Testis (tissue), 3 donors: ENCODE data around the gene ARFIP1. TPM values are rescaled to one million over a fixed set of nuclear protein-coding genes. Genes with fewer than 3 reads are reported as not detected.
"Not testable (repeated sequence)": the region's sequence is repeated elsewhere in the genome, so short reads cannot be mapped to it uniquely, and the experiment has no call there.

Source experiments
- DNase-seq: peaks from one replicate; pipeline ENCODE4 v3.0.0-alpha.2; 2019
- H3K27ac ChIP-seq, 2 donors: fragments of 200-600 bp; sonication (generic); one replicate each; pipeline ENCODE4 v1.5.1; 2019
- H3K27me3 ChIP-seq: fragments of 200-600 bp; sonication (generic); one replicate; pipeline ENCODE4 v1.5.1; 2019
- H3K36me3 ChIP-seq: fragments of 200-600 bp; sonication (generic); one replicate; pipeline ENCODE4 v1.5.1; 2017; ENCODE audit warnings: low read depth; ENCODE audit errors: missing control alignments
- H3K4me1 ChIP-seq: fragments of 200-600 bp; sonication (generic); one replicate; pipeline ENCODE4 v1.5.1; 2019
- H3K4me3 ChIP-seq, 2 donors: fragments of 200-600 bp; sonication (generic); one replicate each; pipeline ENCODE4 v1.5.1; 2017 to 2019
- H3K9me3 ChIP-seq: fragments of 200-600 bp; sonication (generic); one replicate; pipeline ENCODE4 v1.5.1; 2017
- CTCF ChIP-seq, 3 experiments: fragments of 450-650 bp in 2 of 3; fragments of 200-600 bp in 1 of 3; sonication (generic) in 1 of 3; IDR thresholded peaks; one replicate each; pipeline ENCODE4 v1.5.1; 2016 to 2019; ENCODE audit warnings: antibody characterized with exemption in 3 of 3, mild to moderate bottlenecking in 2 of 3, moderate library complexity in 1 of 3
- POLR2A ChIP-seq: fragments of 450-650 bp; IDR thresholded peaks from one replicate; pipeline ENCODE4 v1.6.1; 2017; ENCODE audit warnings: antibody characterized with exemption, mild to moderate bottlenecking, moderate library complexity
- WGBS, 2 donors: methylation state at CpG; one replicate each; pipeline ENCODE4 v1.1.5; 2018; 5-methylcytosine and 5-hydroxymethylcytosine counted together
- intact Hi-C: fragments of 100-400 bp; cut with DNase I; formaldehyde crosslinking; loops from one replicate; pipeline ENCODE4 v1.15.1; 2023; ENCODE audit warnings: low total_unique reads
- polyA plus RNA-seq: library from polyadenylated mRNA; stranded (reverse); fragments of 350-450 nt; fragmentation: Illumina TruSeq; extraction: RNeasy Lipid Tissue Mini Kit (QIAGEN cat#74804); gene quantifications from one replicate; pipeline ENCODE4 v1.2.3, GENCODE V29; 2014; ENCODE audit warnings: low read depth, low replicate concordance; ENCODE audit not compliant: insufficient read depth
- total RNA-seq, 2 donors: library from RNA; depleted of rRNA; stranded (reverse); fragments of >200 nt; gene quantifications; one replicate each; pipeline ENCODE4 v1.2.3, GENCODE V29; 2016

Gene ARFIP1
- total and polyA plus RNA-seq, 3 donors from 2014 or later: 22.3 to 37.0 (median 31.7) TPM

GRCh38 chr4:152763796-152764195, 16.0 kb upstream of the ARFIP1 start:
- intact Hi-C loops: no loop called here
- TF ChIP-seq CTCF (IDR thresholded peaks at IDR 0.05): no peak
- TF ChIP-seq POLR2A: no peak
- no peak for DNase-seq
- H3K36me3 ChIP-seq: no peaks in the 10 kb centered on the region
- no peak overlapping the region for H3K4me3 ChIP-seq
- H3K27me3 ChIP-seq: no peaks in the 10 kb centered on the region
- H3K9me3 ChIP-seq: no peaks in the 10 kb centered on the region
- no peaks in the 10 kb centered on the region for H3K4me1 ChIP-seq
- WGBS, 2 donors: 79 to 94% methylated on average over 1 of the region's 1 CpG
- no peak overlapping the region for H3K27ac ChIP-seq

- H3K36me3 ChIP-seq, H3K9me3 ChIP-seq, DNase-seq, intact Hi-C loops, H3K27ac ChIP-seq, H3K27me3 ChIP-seq, H3K4me1 ChIP-seq: not testable (repeated sequence)
- 80 to 84% methylated on average over 26 to 46 of the region's 54 CpGs for WGBS, 2 donors
- peak overlapping the region; percentile 31 to 39 for H3K4me3 ChIP-seq
Observed at GRCh38 chr4:152765069-152765737, 14.6 kb upstream of the ARFIP1 start.

DNA sequence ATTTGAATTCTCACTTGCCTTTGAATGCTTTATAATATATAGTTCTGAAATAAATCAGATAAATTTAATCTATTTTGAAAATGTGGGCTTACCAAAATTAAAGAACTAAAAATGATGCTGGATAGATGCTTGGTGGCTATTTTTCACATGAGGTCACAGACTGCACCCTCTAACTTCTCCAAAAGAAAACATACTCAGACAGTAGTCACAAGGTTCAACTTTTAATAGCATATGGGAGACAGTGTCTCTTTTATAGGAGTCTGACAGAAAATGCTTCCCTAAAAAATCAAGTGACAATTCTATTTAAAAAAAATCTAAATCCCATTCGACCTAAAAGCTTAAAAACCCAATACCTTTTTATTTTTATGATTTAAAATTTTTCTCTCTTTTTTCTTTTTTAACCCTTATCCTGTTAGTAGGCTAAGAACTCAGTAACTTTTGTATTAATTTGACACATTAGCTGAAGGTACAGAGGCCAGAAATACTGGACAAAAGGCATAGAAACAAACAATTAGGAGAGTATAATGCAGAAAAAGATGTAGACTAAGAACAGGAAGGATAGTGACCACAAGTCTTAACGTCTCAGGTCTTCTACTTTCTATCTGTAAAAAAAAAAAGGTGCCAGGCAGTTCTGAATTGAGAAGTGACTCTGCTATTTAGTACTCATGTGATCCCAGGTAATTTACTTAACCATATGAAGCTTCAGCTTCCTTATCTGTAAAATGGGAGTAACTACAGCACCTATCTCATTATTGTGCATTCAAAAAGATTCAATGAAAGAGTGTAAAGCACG, 7.8 kb upstream of the ARFIP1 start:
- 68 to 83% methylated on average over 3 of the region's 3 CpGs for WGBS, 2 donors
- Histone ChIP-seq H3K36me3 (no peaks in the 10 kb centered on the region), H3K9me3 (no peaks in the 10 kb centered on the region), H3K4me3 (no peak overlapping the region), H3K27ac (no peak overlapping the region), H3K4me1 (no peaks in the 10 kb centered on the region), H3K27me3 (no peaks in the 10 kb centered on the region)
- TF ChIP-seq POLR2A: no peak
- TF ChIP-seq CTCF (IDR thresholded peaks at IDR 0.05): no peak
- intact Hi-C loops: no loop called here
- DNase-seq: no peak

DNA sequence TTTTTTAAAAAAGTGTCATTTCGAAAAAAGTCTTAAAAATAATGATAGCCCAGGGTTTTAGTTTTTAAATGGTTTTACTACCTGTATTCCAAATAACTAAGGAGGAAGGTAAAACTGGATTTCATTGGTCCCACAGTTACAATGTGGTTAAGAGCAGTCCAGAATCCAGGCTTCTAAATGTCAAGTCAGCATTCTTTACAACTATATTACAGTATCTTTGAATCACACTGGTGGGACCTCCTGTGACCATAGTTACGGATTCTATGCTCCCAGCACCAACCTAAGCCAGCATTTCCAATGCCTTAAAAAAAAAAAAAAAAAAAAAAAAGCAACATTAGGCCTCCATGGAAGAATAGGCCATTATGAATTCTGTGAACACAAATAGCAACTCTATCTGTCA, 6.4 kb upstream of the ARFIP1 start:
- no peak for DNase-seq
- intact Hi-C loops: no loop called here
- Histone ChIP-seq H3K4me3 (no peak overlapping the region), H3K4me1 (no peaks in the 10 kb centered on the region), H3K9me3 (no peaks in the 10 kb centered on the region), H3K36me3 (no peaks in the 10 kb centered on the region), H3K27me3 (no peaks in the 10 kb centered on the region), H3K27ac (no peak overlapping the region)
- TF ChIP-seq POLR2A: no peak
- no peak for TF ChIP-seq CTCF (IDR thresholded peaks at IDR 0.05)
- WGBS, 2 donors: 94 to 96% methylated on average over 2 of the region's 2 CpGs

DNA sequence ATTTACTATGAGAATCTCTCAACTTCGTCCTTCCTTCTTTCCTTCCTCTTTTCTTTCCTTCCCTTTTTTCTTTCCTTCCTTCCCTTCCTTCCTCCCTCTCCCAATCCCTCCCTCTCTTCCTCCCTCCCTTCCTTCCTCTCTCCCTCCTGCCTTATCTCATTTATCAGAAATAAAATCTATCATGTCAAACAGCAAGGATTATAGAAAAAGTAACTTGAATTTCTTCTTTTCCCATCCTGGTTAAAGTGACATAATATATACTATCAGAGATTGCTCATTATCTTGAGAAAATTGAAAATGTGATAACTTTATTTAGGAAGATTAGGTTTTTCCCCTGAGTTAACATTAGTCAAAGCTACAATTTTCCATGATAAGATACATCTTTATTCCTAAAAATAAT, 5.8 kb upstream of the ARFIP1 start:
- no peak overlapping the region for H3K4me3 ChIP-seq
- H3K27me3 ChIP-seq: no peaks in the 10 kb centered on the region
- DNase-seq: no peak
- no peaks in the 10 kb centered on the region for H3K9me3 ChIP-seq
- 66 to 68% methylated on average over 1 of the region's 1 CpG for WGBS, 2 donors
- no peaks in the 10 kb centered on the region for H3K36me3 ChIP-seq
- intact Hi-C loops: no loop called here
- no peaks in the 10 kb centered on the region for H3K4me1 ChIP-seq
- no peak overlapping the region for H3K27ac ChIP-seq
- TF ChIP-seq POLR2A (no peak), CTCF (IDR thresholded peaks at IDR 0.05) (no peak)
